ENCODE data around the gene NAA80. TPM values are rescaled to one million over a fixed set of nuclear protein-coding genes. Genes with fewer than 3 reads are reported as not detected.

The NAA80 gene, protein sequence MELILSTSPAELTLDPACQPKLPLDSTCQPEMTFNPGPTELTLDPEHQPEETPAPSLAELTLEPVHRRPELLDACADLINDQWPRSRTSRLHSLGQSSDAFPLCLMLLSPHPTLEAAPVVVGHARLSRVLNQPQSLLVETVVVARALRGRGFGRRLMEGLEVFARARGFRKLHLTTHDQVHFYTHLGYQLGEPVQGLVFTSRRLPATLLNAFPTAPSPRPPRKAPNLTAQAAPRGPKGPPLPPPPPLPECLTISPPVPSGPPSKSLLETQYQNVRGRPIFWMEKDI
- 2.7 and 2.9 TPM in 2 replicates for total RNA-seq

GRCh38 chr3:50298836-50299637, at the start of gene NAA80, which contains the start of gene HYAL3:
Gene NAA80 (minus strand): TSS chr3:50299405. CDS start chr3:50297463, 1,942 bp downstream.
Gene HYAL3 (minus strand): TSS chr3:50299405. CDS start chr3:50295602, 3,803 bp downstream.

GRCh38 chr3:50345586-50346234, 46.5 kb upstream of the NAA80 start, which contains the start of gene ZMYND10:
Gene ZMYND10 (minus strand): TSS chr3:50345732. CDS start chr3:50345579, 153 bp downstream.

GRCh38 chr3:50340448-50341329, 41.5 kb upstream of the NAA80 start, which contains the start of gene RASSF1:
Gene RASSF1 (minus strand): TSS chr3:50340836. CDS start chr3:50340805, 31 bp downstream.

GRCh38 chr3:50327943-50328691, 28.9 kb upstream of the NAA80 start, which contains the start of gene TUSC2:
Gene TUSC2 (minus strand): TSS chr3:50328223. CDS start chr3:50328099, 124 bp downstream.

DNA sequence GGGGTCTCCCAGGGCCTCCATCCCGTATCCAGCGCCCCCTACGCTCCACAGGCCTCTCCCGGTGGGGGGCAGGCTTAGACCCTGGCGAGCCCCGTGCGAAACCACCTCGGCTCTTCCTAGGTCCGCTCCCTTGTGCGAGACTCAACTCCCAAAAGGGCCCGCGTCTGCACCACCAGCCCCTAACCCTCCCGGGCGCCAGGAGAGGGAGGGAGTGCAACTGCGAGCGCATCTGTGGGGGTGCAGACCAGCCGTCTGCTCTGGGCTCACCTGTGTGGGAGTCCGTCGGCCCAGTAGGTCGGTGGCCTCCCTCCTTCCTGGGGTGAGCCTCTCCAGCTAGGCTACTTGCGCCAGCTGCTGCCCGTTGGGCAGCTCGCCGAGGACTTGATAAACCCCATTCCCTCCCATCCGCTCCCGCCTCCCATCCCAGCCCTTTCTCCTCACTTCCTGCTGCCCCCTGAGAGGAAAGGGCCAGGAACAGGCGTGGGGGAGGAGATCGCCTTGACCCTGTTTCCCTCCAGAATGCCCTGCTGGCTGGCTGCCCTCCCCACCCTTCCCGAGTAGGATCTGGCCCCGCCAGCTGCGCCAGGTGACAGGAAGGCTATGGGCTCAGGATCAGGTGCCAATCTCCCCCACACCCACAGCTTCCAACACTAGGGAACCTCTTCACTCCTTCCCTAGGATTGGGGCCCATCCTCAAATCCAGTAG, 23.3 kb upstream of the NAA80 start, which contains the start of gene HYAL2:
Gene HYAL2 (minus strand): TSS at position 360 of the 706 bp plus-strand sequence. CDS start 2,256 bp downstream, outside the sequence.

DNA sequence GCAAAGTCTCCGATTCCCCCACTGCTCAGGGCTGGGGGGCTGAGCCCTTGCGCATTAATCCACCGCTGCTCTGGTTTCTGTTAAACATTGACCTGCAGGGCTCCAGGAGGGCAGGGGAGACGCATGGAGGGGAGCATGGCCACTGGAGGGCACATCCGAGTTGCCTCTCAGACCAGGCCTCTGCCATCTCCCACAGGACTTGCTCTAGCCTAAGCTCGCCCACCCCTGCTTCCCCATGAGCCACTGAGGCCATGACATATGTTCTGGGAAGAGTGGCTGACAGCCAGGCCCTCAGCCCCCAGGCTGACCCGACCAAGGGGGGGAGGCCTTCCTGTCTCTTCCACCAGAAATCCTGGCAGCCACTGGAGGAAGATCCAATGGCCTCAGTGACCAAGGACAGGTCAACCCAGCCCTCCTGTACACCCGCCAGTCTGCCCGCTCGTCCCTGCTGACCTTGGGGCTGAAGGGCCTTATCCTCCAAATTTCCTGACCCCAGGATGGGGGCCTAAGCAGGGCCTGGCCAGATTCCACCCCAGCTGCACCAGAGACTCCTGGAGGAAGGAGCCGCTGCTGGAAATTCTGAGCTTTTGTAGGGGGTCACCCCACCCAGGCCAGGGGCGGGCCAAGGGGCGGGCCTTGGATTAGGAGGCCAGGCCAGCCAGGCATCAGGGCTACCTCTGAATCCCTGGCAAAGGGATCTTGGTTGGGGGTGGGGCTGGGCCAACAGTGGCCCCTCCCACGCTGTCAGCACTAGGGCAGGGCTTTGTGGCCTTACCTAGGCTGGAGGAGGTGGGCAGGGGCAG, 4.0 kb upstream of the NAA80 start, which contains the start of gene HYAL1:
Gene HYAL1 (minus strand): TSS at position 562 of the 803 bp plus-strand sequence. CDS start 618 bp downstream, outside the sequence.

GRCh38 chr3:50292159-50293078, 6.8 kb downstream of the NAA80 start, which contains the start of gene IFRD2:
Gene IFRD2 (minus strand): TSS chr3:50292429. CDS start chr3:50292274, 155 bp downstream.

GRCh38 chr3:50278880-50279224, 20.4 kb downstream of the NAA80 start, which contains the start of gene LSMEM2:
Gene LSMEM2 (plus strand): TSS chr3:50279087. CDS start chr3:50279114, 27 bp downstream.

DNA sequence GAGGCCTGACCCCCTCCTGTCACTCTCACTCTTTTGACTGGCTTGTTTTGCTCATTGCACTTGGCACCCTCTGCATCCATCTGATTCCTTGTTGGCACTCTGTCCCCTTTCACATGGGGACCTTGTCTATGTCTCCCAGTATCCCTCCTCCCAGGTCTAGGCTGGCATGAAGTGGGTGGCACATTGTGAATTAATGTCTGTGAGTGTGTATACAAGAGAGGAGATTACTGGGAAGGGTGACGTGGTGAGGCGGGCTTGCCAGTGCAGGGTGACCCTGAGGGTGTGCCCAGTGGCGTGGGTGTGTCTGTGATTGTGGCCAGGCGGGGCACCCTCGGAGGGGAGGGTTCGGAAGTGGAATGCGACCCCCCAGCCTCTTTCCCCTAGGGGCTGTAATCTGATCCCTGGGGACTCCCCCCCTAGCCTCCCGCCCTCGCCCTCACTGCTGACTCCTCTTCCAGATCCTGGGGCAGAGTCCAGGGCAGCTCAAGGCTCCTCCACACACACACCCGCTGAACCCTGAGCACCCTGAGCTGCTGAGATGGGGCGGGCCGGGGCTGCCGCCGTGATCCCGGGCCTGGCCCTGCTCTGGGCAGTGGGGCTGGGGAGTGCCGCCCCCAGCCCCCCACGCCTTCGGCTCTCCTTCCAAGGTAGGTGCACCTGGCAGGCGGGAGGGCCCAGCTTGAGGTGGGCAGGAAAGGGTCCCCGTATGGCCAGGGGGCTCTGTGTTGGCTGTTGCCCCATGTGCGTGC, 30.3 kb downstream of the NAA80 start, which contains the start of gene SEMA3B:
Gene SEMA3B (plus strand): TSS at position 445 of the 749 bp plus-strand sequence. CDS start 94 bp downstream, at position 539.

Other genes with a start within 250 kb of the NAA80 start
- gene RBM5, start 210.5 kb downstream of the NAA80 start, total RNA-seq: 103 and 202 TPM in 2 replicates
- 37.3 and 205 TPM in 2 replicates for gene SEMA3F, start 144.1 kb downstream of the NAA80 start, total RNA-seq
- gene GNAT1, start 107.8 kb downstream of the NAA80 start, total RNA-seq: not detected in 2 replicates
- gene SLC38A3, start 94.1 kb downstream of the NAA80 start, total RNA-seq: not detected in 2 replicates
- 82.7 and 168 TPM in 2 replicates for gene GNAI2, start 63.2 kb downstream of the NAA80 start, total RNA-seq
- 5.1 and 7.5 TPM in 2 replicates for gene SEMA3B, start 30.3 kb downstream of the NAA80 start, total RNA-seq
- not detected in 2 replicates for gene LSMEM2, start 20.3 kb downstream of the NAA80 start, total RNA-seq
- 117 and 171 TPM in 2 replicates for gene IFRD2, start 7.0 kb downstream of the NAA80 start, total RNA-seq
- gene HYAL3, start within 50 bp of the NAA80 start, total RNA-seq: 8.4 and 8.5 TPM in 2 replicates
- gene HYAL1, start 4.2 kb upstream of the NAA80 start, total RNA-seq: 4.5 and 5.8 TPM in 2 replicates
- 59.1 and 76.5 TPM in 2 replicates for gene HYAL2, start 23.3 kb upstream of the NAA80 start, total RNA-seq
- gene TUSC2, start 28.8 kb upstream of the NAA80 start, total RNA-seq: 15.7 and 26.0 TPM in 2 replicates
- gene RASSF1, start 41.4 kb upstream of the NAA80 start, total RNA-seq: 14.9 and 19.8 TPM in 2 replicates
- 0.21 and 0.34 TPM in 2 replicates for gene ZMYND10, start 46.3 kb upstream of the NAA80 start, total RNA-seq
- gene NPRL2, start 51.4 kb upstream of the NAA80 start, total RNA-seq: 11.3 and 14.7 TPM in 2 replicates
- gene CYB561D2, start 51.5 kb upstream of the NAA80 start, total RNA-seq: 13.7 and 14.2 TPM in 2 replicates
- gene TMEM115, start 60.1 kb upstream of the NAA80 start, total RNA-seq: 28.0 and 33.0 TPM in 2 replicates
- gene CACNA2D2, start 204.2 kb upstream of the NAA80 start, total RNA-seq: under 0.01 TPM in 1 of 2 replicates, not detected in the other

All from nasal cavity respiratory epithelium epithelial cell of viscerocranial mucosa (primary cell).